Heart left ventricle (tissue), 13 donors: ENCODE results near the gene UNKL.

ENCODE experiments used
- CTCF ChIP-seq, 12 donors: fragments of 200-600 bp; sonication (generic) in 4 of 12; IDR thresholded peaks; one replicate each; pipeline versions ENCODE4 v1.5.0 to v1.8.0; 2018 to 2022; ENCODE audit warnings: antibody characterized with exemption in 12 of 12, mild to moderate bottlenecking in 5 of 12
- POLR2A ChIP-seq, 2 donors: fragments of 450-650 bp; IDR thresholded peaks; one replicate each; pipeline ENCODE4 v1.6.1; 2017; ENCODE audit warnings: antibody characterized with exemption in 2 of 2, mild to moderate bottlenecking in 2 of 2, moderate library complexity in 2 of 2
- donor health status: ischemic (EF 13 %, LVEDD 7.1; RV severe dilation, severe dysfunction).
- donor health status: DM: no; HTN: yes; CAD: no.
- donor health status: DM: no; HTN: no; CAD: no.
- donor health status: ischemic (EF 25% LVEDD 6.9; RV normal size, moderate dysfunction).
- donor health status: ischemic (EF 25% LVEDD 5.7; RV mildly dilated, moderate dysfunction).
- donor health status: ischemic (EF 35%, LVEDD 5.7; RV mildly dilated, moderate dysfunction).
- donor health status: nonischemic (EF 11% LVEDD 7.7; RV severe dilation, severe dysfunction).
- donor health status: DM: yes; HTN: yes; CAD: no.
- donor health status: PGD.
- donor health status: ischemic (EF 29% LVEDD 5.4; RV normal size, mild dysfunction).
- donor health status: nonischemic (EF 23%, LVEDD 6.1; RV moderate dilation, normal function).

GRCh38 chr16:1451702-1452392 lies 37.3 kb upstream of the UNKL start:
- TF ChIP-seq CTCF (IDR thresholded peaks at IDR 0.05) (no peak), POLR2A (IDR thresholded peaks at IDR 0.05) (no peak)
